IMR-90 (cell line): Measurements from ENCODE around the gene ZC3H15. TPM values are rescaled to one million over a fixed set of nuclear protein-coding genes. Genes with fewer than 3 reads are reported as not detected.

Experiments
- ATAC-seq: fragments of 200-7000 bp; cut with Tn5 transposase; 2 replicates; pipeline ENCODE4 v1.9.1; 2020; ENCODE audit warnings: low read depth, mild to moderate bottlenecking, moderate library complexity
- BruUV-seq: library from RNA; stranded (reverse); fragments of 400-500 nt; replicated peaks from 2 replicates; lab custom pipeline; 2021; lab: Mats Ljungman, UMichigan
- CTCF ChIA-PET: fragments of 300-600 bp; formaldehyde crosslinking; extraction: SDS; loops from one replicate; lab custom pipeline; 2021; ENCODE audit warnings: antibody characterized with exemption; lab: Yijun Ruan, JAX
- POLR2A ChIA-PET: fragments of 300-600 bp; sonication (Branson Sonifier 250); formaldehyde crosslinking; loops from one replicate; lab custom pipeline; 2022; ENCODE audit warnings: antibody characterized with exemption; ENCODE audit not compliant: unreplicated experiment; lab: Charles Lee
- DNase-seq: peaks from one replicate; pipeline ENCODE4 v3.0.0; 2013
- H2AFZ ChIP-seq: replicated peaks from 2 replicates; pipeline ENCODE3; 2013; ENCODE audit warnings: low read length, mild to moderate bottlenecking; ENCODE audit not compliant: poor library complexity
- H2AK5ac ChIP-seq: 2 replicates; pipeline ENCODE4 v1.6.1; 2013; ENCODE audit warnings: low read depth, low read length, inconsistent platforms
- H2AK9ac ChIP-seq: replicated peaks from 2 replicates; pipeline ENCODE3; 2013; ENCODE audit warnings: mild to moderate bottlenecking, low read depth, low read length, moderate library complexity; ENCODE audit not compliant: poor library complexity
- H2BK120ac ChIP-seq: 2 replicates; pipeline ENCODE4 v1.6.1; 2013; ENCODE audit warnings: low read depth, low read length, inconsistent platforms
- H2BK15ac ChIP-seq: 3 replicates; pipeline ENCODE4 v1.6.1; 2013; ENCODE audit warnings: low read depth, low read length, inconsistent platforms
- H2BK20ac ChIP-seq: 2 replicates; pipeline ENCODE4 v1.6.1; 2013; ENCODE audit warnings: low read depth, mild to moderate bottlenecking, inconsistent platforms, low read length, moderate library complexity
- H2BK5ac ChIP-seq: 2 replicates; pipeline ENCODE4 v1.6.1; 2013; ENCODE audit warnings: mild to moderate bottlenecking, low read depth, low read length, inconsistent platforms; ENCODE audit not compliant: poor library complexity, severe bottlenecking
- H3K14ac ChIP-seq: replicated peaks from 2 replicates; pipeline ENCODE4 v1.6.1; 2013; ENCODE audit warnings: low read depth, low read length, inconsistent platforms
- H3K18ac ChIP-seq: 2 replicates; pipeline ENCODE4 v1.6.1; 2013; ENCODE audit warnings: low read depth, low read length, control low read depth
- H3K23ac ChIP-seq: 2 replicates; pipeline ENCODE4 v1.6.1; 2013; ENCODE audit warnings: low read depth, low read length, inconsistent platforms
- H3K27ac ChIP-seq: 2 replicates; pipeline ENCODE4 v1.5.1; 2013; ENCODE audit warnings: mild to moderate bottlenecking, control low read depth, low read length; ENCODE audit not compliant: insufficient read depth
- H3K27me3 ChIP-seq: 2 replicates; pipeline ENCODE4 v1.6.1; 2013; ENCODE audit warnings: low read length; ENCODE audit not compliant: control insufficient read depth, insufficient read depth
- H3K36me3 ChIP-seq: 2 replicates; pipeline ENCODE4 v1.6.1; 2013; ENCODE audit warnings: low read length, mixed read lengths; ENCODE audit not compliant: control insufficient read depth, insufficient read depth
- H3K4ac ChIP-seq: 2 replicates; pipeline ENCODE4 v1.6.1; 2013; ENCODE audit warnings: low read depth, low read length, inconsistent platforms
- H3K4me1 ChIP-seq: 2 replicates; pipeline ENCODE4 v1.6.1; 2013; ENCODE audit warnings: low read length, mixed read lengths; ENCODE audit not compliant: control insufficient read depth, insufficient read depth
- H3K4me2 ChIP-seq: 2 replicates; pipeline ENCODE4 v1.6.1; 2013; ENCODE audit warnings: low read depth, mild to moderate bottlenecking, control low read depth, low read length, moderate library complexity
- H3K4me3 ChIP-seq: 2 replicates; pipeline ENCODE4 v1.5.1; 2013; ENCODE audit warnings: low read depth, mild to moderate bottlenecking, control low read depth, low read length, moderate library complexity; ENCODE audit not compliant: insufficient read depth
- H3K56ac ChIP-seq: 2 replicates; pipeline ENCODE4 v1.6.1; 2013; ENCODE audit warnings: low read length, inconsistent platforms; ENCODE audit not compliant: insufficient read depth; ENCODE audit errors: extremely low read depth
- H3K79me1 ChIP-seq, 2 experiments: 2 replicates each; pipeline ENCODE4 v1.6.1; 2013; ENCODE audit warnings: low read length in 2 of 2, inconsistent platforms in 1 of 2, low read depth in 1 of 2
- H3K9ac ChIP-seq: 2 replicates; pipeline ENCODE4 v1.6.1; 2013; ENCODE audit warnings: low read depth, low read length, control low read depth
- H3K9me1 ChIP-seq: 2 replicates; pipeline ENCODE4 v1.6.1; 2013; ENCODE audit warnings: low read length, inconsistent platforms; ENCODE audit not compliant: insufficient read depth
- H3K9me3 ChIP-seq: 2 replicates; pipeline ENCODE4 v1.6.1; 2013; ENCODE audit warnings: low read length; ENCODE audit not compliant: control insufficient read depth, insufficient read depth
- H4K20me1 ChIP-seq: 2 replicates; pipeline ENCODE4 v1.6.1; 2013; ENCODE audit warnings: low read length, inconsistent platforms; ENCODE audit not compliant: insufficient read depth
- H4K5ac ChIP-seq: 2 replicates; pipeline ENCODE4 v1.6.1; 2013; ENCODE audit warnings: mild to moderate bottlenecking, low read depth, low read length, control low read depth
- H4K8ac ChIP-seq, 2 experiments: 2 replicates each; pipeline ENCODE4 v1.6.1; 2013; ENCODE audit warnings: low read depth in 2 of 2, low read length in 2 of 2, control low read depth in 1 of 2, inconsistent platforms in 1 of 2
- H4K91ac ChIP-seq: 2 replicates; pipeline ENCODE4 v1.6.1; 2013; ENCODE audit warnings: low read depth, low read length, inconsistent platforms; ENCODE audit not compliant: insufficient read depth
- BHLHE40 ChIP-seq: fragments of 150-350 bp; IDR thresholded peaks from 2 replicates; pipeline ENCODE4 v1.6.1; 2016; ENCODE audit warnings: mild to moderate bottlenecking, low read depth, low read length
- CEBPB ChIP-seq: IDR thresholded peaks from 2 replicates; pipeline ENCODE4 v1.6.1; 2012; ENCODE audit warnings: low read depth, low read length, improper control_type of control experiment
- CHD1 ChIP-seq: IDR thresholded peaks from 2 replicates; pipeline ENCODE4 v1.6.1; 2012; ENCODE audit warnings: low read depth, low read length, improper control_type of control experiment
- FOS ChIP-seq: fragments of 150-350 bp; IDR thresholded peaks from 2 replicates; pipeline ENCODE4 v1.6.1; 2016; ENCODE audit warnings: low read depth, low read length
- MAFK ChIP-seq: IDR thresholded peaks from 2 replicates; pipeline ENCODE4 v1.6.1; 2012; ENCODE audit warnings: low read depth, low read length, improper control_type of control experiment
- MAZ ChIP-seq: IDR thresholded peaks from 2 replicates; pipeline ENCODE4 v1.6.1; 2012; ENCODE audit warnings: low read depth, mild to moderate bottlenecking, low read length, improper control_type of control experiment, moderate library complexity, borderline replicate concordance
- MXI1 ChIP-seq: IDR thresholded peaks from 2 replicates; pipeline ENCODE4 v1.6.1; 2012; ENCODE audit warnings: low read depth, mild to moderate bottlenecking, low read length, moderate library complexity, borderline replicate concordance
- NFE2L2 ChIP-seq: fragments of 150-350 bp; IDR thresholded peaks from 2 replicates; pipeline ENCODE4 v1.6.1; 2016; ENCODE audit warnings: low read depth, mild to moderate bottlenecking, low read length
- POLR2A ChIP-seq: IDR thresholded peaks from 2 replicates; pipeline ENCODE4 v1.6.1; 2012; ENCODE audit warnings: mild to moderate bottlenecking, low read depth, low read length
- RAD21 ChIP-seq: IDR thresholded peaks from 2 replicates; pipeline ENCODE4 v1.6.1; 2012; ENCODE audit warnings: low read length, improper control_type of control experiment
- RCOR1 ChIP-seq: IDR thresholded peaks from 2 replicates; pipeline ENCODE4 v1.6.1; 2012; ENCODE audit warnings: mild to moderate bottlenecking, low read length, improper control_type of control experiment; ENCODE audit not compliant: insufficient replicate concordance
- RFX5 ChIP-seq: IDR thresholded peaks from 2 replicates; pipeline ENCODE4 v1.8.0; 2012; ENCODE audit warnings: low read depth, mild to moderate bottlenecking, low read length, moderate library complexity
- SMC3 ChIP-seq: fragments of 150-350 bp; IDR thresholded peaks from 2 replicates; pipeline ENCODE4 v1.6.1; 2016; ENCODE audit warnings: low read depth, mild to moderate bottlenecking, antibody characterized with exemption, low read length, moderate library complexity
- WGBS, 2 experiments: methylation state at CpG; one replicate each; pipeline versions ENCODE4 v1.1.5 to v1.1.7; 2013; ENCODE audit warnings: missing lambda C conversion rate in 2 of 2; ENCODE audit not compliant: insufficient read length in 1 of 2; ENCODE audit errors: extremely low coverage in 2 of 2; 5-methylcytosine and 5-hydroxymethylcytosine counted together
- dilution Hi-C: fragments of 300-500 bp; cut with HindIII; formaldehyde crosslinking; loops from one replicate; pipeline ENCODE4 v1.14.3; 2018; ENCODE audit warnings: low sequenced_read_pairs; ENCODE audit not compliant: unreplicated experiment
- in situ Hi-C: fragments of 300-500 bp; cut with MboI; formaldehyde crosslinking; loops from 3 replicates; pipeline ENCODE4 v1.14.3; 2019; ENCODE audit warnings: low sequenced_read_pairs, inconsistent platforms, mixed read lengths
- intact Hi-C: fragments of 100-400 bp; cut with micrococcal nuclease; formaldehyde crosslinking; loops from 2 replicates; pipeline ENCODE4 v1.10.0; 2022
- polyA plus RNA-seq, 3 experiments: library from polyadenylated mRNA; depleted of rRNA; stranded (reverse); fragments of >200 nt; gene quantifications; 2 replicates each; pipeline ENCODE4 v1.2.3, GENCODE V29; 2012; ENCODE audit warnings: low replicate concordance in 1 of 3
- total RNA-seq: library from RNA; depleted of rRNA; stranded (reverse); fragments of >200 nt; gene quantifications from 2 replicates; pipeline ENCODE4 v1.2.3, GENCODE V29; 2012
- TF ChIP-seq, protein P1 (sequence below): fragments of 150-350 bp; IDR thresholded peaks from 2 replicates; pipeline ENCODE4 v1.6.1; 2016; ENCODE audit warnings: low read depth, mild to moderate bottlenecking, low read length, moderate library complexity, borderline replicate concordance
- TF ChIP-seq, protein P2 (sequence below): conservative IDR thresholded peaks from 2 replicates; pipeline ENCODE4 v1.5.1; 2012; ENCODE audit warnings: mild to moderate bottlenecking, low read depth, low read length, improper control_type of control experiment
- TF ChIP-seq, protein P3 (sequence below): fragments of 150-350 bp; IDR thresholded peaks from 2 replicates; pipeline ENCODE4 v1.6.1; 2017; ENCODE audit warnings: mild to moderate bottlenecking, antibody characterized with exemption, low read length, low read depth

The ZC3H15 gene
- total and polyA plus RNA-seq, 2 of the 4 experiments (the other 2 are of a cell fraction) = 22.9 to 47.4 TPM

DNA sequence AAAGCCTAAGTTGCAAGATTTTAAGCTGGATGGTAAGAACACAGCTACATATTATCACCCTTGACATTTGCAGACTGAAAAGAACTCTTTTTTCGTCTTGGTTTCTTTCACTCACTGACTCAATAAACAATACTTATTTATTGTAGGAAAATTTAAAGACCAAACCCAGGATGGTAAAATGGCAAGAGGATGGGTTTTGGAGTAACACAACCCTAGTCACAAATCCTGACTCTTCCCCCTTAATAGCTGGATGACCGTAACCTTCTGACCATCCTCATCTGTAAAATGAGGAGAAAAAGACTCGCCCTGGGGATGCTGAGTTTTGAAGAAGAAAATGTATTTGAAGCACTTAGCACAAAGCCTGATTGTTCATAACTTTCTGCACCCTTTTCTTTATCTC, 48.3 kb downstream of the ZC3H15 start:
- Histone ChIP-seq H3K9me1 (no peaks in the 10 kb centered on the region), H3K56ac (no peak overlapping the region), H3K4me1 (peaks cover 3% of the 10 kb centered on the region; the same call in 1 of the 2 replicates), H4K20me1 (no peaks in the 10 kb centered on the region), H3K4ac (no peak overlapping the region), H3K27ac (no peak overlapping the region), H4K5ac (no peak overlapping the region), H4K8ac (no peak overlapping the region), H2BK5ac (no peak overlapping the region), H3K18ac (no peak overlapping the region), H3K4me3 (no peak overlapping the region), H3K27me3 (no peaks in the 10 kb centered on the region), H3K79me1 (no peaks in the 10 kb centered on the region), H2BK15ac (no peak overlapping the region), H2BK20ac (no peak overlapping the region), H2AFZ (no peak overlapping the region), H3K9ac (no peak overlapping the region), H3K14ac (no peak overlapping the region), H2AK9ac (no peak overlapping the region), H3K9me3 (no peaks in the 10 kb centered on the region), H2AK5ac (no peak overlapping the region), H3K36me3 (no peaks in the 10 kb centered on the region), H4K91ac (no peak overlapping the region), H3K4me2 (no peak overlapping the region), H2BK120ac (no peak overlapping the region), H3K23ac (no peak overlapping the region)
- ChIA-PET CTCF (no interaction called here), POLR2A (no interaction called here)
- DNase-seq (no peak), ATAC-seq (no peak)
- intact Hi-C loops (no loop called here), in situ Hi-C loops (no loop called here), dilution Hi-C loops (no loop called here)
- no TSS peak for BruUV-seq
- TF ChIP-seq SMC3 = no peak
- TF ChIP-seq, protein P1, sequence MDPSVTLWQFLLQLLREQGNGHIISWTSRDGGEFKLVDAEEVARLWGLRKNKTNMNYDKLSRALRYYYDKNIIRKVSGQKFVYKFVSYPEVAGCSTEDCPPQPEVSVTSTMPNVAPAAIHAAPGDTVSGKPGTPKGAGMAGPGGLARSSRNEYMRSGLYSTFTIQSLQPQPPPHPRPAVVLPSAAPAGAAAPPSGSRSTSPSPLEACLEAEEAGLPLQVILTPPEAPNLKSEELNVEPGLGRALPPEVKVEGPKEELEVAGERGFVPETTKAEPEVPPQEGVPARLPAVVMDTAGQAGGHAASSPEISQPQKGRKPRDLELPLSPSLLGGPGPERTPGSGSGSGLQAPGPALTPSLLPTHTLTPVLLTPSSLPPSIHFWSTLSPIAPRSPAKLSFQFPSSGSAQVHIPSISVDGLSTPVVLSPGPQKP = no peak
- TF ChIP-seq MAZ = no peak
- TF ChIP-seq RCOR1 = no peak
- TF ChIP-seq RAD21 = no peak
- TF ChIP-seq RFX5 = no peak
- TF ChIP-seq MXI1 = no peak
- no peak for TF ChIP-seq NFE2L2
- TF ChIP-seq BHLHE40 = no peak
- TF ChIP-seq POLR2A = no peak
- TF ChIP-seq, protein P2, sequence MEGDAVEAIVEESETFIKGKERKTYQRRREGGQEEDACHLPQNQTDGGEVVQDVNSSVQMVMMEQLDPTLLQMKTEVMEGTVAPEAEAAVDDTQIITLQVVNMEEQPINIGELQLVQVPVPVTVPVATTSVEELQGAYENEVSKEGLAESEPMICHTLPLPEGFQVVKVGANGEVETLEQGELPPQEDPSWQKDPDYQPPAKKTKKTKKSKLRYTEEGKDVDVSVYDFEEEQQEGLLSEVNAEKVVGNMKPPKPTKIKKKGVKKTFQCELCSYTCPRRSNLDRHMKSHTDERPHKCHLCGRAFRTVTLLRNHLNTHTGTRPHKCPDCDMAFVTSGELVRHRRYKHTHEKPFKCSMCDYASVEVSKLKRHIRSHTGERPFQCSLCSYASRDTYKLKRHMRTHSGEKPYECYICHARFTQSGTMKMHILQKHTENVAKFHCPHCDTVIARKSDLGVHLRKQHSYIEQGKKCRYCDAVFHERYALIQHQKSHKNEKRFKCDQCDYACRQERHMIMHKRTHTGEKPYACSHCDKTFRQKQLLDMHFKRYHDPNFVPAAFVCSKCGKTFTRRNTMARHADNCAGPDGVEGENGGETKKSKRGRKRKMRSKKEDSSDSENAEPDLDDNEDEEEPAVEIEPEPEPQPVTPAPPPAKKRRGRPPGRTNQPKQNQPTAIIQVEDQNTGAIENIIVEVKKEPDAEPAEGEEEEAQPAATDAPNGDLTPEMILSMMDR = no peak
- TF ChIP-seq CEBPB = no peak
- TF ChIP-seq, protein P3, sequence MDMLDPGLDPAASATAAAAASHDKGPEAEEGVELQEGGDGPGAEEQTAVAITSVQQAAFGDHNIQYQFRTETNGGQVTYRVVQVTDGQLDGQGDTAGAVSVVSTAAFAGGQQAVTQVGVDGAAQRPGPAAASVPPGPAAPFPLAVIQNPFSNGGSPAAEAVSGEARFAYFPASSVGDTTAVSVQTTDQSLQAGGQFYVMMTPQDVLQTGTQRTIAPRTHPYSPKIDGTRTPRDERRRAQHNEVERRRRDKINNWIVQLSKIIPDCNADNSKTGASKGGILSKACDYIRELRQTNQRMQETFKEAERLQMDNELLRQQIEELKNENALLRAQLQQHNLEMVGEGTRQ = no peak
- no peak for TF ChIP-seq CHD1
- no peak for TF ChIP-seq MAFK
- TF ChIP-seq FOS = no peak
- WGBS, 2 experiments = no CpG with 5 or more reads among the region's 3 CpGs
